Tibial nerve (tissue), 4 donors: Measurements from ENCODE around the gene RALGDS. TPM values are rescaled to one million over a fixed set of nuclear protein-coding genes. Genes with fewer than 3 reads are reported as not detected.

Experiments
- DNase-seq, 2 donors: peaks; one replicate each; pipeline ENCODE4 v3.0.0-alpha.2; 2019; ENCODE audit warnings: low spot score in 2 of 2
- H3K27ac ChIP-seq, 4 donors: fragments of 200-600 bp; sonication (generic) in 3 of 4; one replicate each; pipeline ENCODE4 v1.5.1; 2017 to 2019; ENCODE audit warnings: mild to moderate bottlenecking in 1 of 4
- H3K27me3 ChIP-seq, 2 donors: fragments of 200-600 bp; sonication (generic) in 1 of 2; one replicate each; pipeline versions ENCODE4 v1.5.1 to v1.6.0; 2017 to 2019
- H3K36me3 ChIP-seq, 3 donors: fragments of 200-600 bp; sonication (generic); one replicate each; pipeline ENCODE4 v1.5.1; 2018 to 2019
- H3K4me1 ChIP-seq, 4 donors: fragments of 200-600 bp; sonication (generic) in 3 of 4; one replicate each; pipeline ENCODE4 v1.5.1; 2017 to 2019
- H3K4me3 ChIP-seq, 4 donors: fragments of 200-600 bp; sonication (generic) in 3 of 4; one replicate each; pipeline ENCODE4 v1.5.1; 2017 to 2019; ENCODE audit warnings: mild to moderate bottlenecking in 1 of 4, moderate library complexity in 1 of 4
- H3K9me3 ChIP-seq, 4 donors: fragments of 200-600 bp; sonication (generic) in 3 of 4; one replicate each; pipeline ENCODE4 v1.5.1; 2017 to 2019
- EP300 ChIP-seq, 2 donors: sonication (generic); formaldehyde crosslinking; IDR thresholded peaks; one replicate each; pipeline ENCODE4 v1.6.1; 2017; ENCODE audit warnings: antibody characterized with exemption in 2 of 2, mild to moderate bottlenecking in 1 of 2
- POLR2A ChIP-seq, 2 donors: fragments of 450-650 bp; IDR thresholded peaks; one replicate each; pipeline ENCODE4 v1.6.1; 2017; ENCODE audit warnings: antibody characterized with exemption in 2 of 2, mild to moderate bottlenecking in 2 of 2, moderate library complexity in 2 of 2
- WGBS, 2 donors: methylation state at CpG; one replicate each; pipeline ENCODE4 v1.1.5; 2018; 5-methylcytosine and 5-hydroxymethylcytosine counted together
- total RNA-seq, 4 donors: library from RNA; depleted of rRNA; stranded (reverse); fragments of >200 nt; gene quantifications; one replicate each; pipeline ENCODE4 v1.1.0, GENCODE V29; 2016
- TF ChIP-seq, protein P1 (sequence below), 5 experiments: fragments of 200-600 bp in 3 of 5; fragments of 450-650 bp in 2 of 5; sonication (generic) in 3 of 5; IDR thresholded peaks; one replicate each; pipeline ENCODE4 v1.5.1; 2016 to 2019; ENCODE audit warnings: antibody characterized with exemption in 5 of 5, mild to moderate bottlenecking in 3 of 5, moderate library complexity in 2 of 5

RALGDS gene
- total RNA-seq, 4 donors from 2014 or later, result 34.5 to 60.0 (median 48.7) TPM

DNA sequence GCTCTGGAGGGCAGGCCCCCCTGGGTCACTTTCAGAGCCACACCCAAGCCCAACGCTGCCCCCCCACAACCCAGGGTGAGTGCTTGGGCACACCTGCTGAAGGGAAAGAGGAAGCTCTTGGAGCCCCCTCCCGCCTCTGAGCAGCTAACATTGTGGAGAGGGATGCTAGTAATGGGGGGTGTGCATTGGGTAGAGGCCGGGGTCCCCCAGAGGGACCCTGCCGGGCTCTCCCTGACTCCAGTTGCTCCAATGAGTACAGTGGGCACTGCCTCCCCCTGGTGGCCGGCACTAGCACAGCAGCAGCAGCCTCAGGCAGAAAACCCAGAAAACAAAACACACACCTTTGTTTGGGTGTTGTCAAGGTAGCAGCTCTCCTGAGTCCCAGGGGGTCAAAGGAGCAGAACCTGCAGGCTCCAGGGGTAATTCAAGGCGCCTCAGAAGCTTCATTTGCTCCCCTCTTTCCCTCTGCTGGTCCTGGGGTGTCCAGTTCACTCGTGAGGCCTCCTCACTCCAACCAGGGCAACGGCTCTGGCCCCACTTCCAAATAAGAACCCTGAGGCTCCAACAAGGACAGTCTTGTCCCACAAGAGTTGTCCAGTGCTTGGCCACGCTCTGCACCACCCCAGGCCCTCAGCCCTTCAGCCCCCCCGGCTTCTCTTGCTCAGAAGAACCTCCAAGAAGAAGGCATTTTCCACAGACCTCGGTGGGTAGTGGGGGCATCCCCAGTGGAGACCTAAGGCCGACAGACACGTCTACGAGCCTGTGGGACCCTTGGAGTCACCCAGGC is 26.6 kb upstream of the RALGDS start:
- H3K4me3 ChIP-seq, result peak overlapping the region; percentile 47 to 94 (median 76)
- no peaks in the 10 kb centered on the region for H3K36me3 ChIP-seq
- H3K4me1 ChIP-seq, result peaks cover 0 to 75% (median 34%) of the 10 kb centered on the region in 4 donors
- no peaks in the 10 kb centered on the region for H3K27me3 ChIP-seq
- H3K27ac ChIP-seq, result peak overlapping the region; percentile 79 to 95 (median 90)
- WGBS, 2 donors, result 14 to 25% methylated on average over 11 to 13 of the region's 14 CpGs
- peak; percentile 70 to 91 for DNase-seq
- H3K9me3 ChIP-seq, result no peaks in the 10 kb centered on the region
- TF ChIP-seq, protein P1, sequence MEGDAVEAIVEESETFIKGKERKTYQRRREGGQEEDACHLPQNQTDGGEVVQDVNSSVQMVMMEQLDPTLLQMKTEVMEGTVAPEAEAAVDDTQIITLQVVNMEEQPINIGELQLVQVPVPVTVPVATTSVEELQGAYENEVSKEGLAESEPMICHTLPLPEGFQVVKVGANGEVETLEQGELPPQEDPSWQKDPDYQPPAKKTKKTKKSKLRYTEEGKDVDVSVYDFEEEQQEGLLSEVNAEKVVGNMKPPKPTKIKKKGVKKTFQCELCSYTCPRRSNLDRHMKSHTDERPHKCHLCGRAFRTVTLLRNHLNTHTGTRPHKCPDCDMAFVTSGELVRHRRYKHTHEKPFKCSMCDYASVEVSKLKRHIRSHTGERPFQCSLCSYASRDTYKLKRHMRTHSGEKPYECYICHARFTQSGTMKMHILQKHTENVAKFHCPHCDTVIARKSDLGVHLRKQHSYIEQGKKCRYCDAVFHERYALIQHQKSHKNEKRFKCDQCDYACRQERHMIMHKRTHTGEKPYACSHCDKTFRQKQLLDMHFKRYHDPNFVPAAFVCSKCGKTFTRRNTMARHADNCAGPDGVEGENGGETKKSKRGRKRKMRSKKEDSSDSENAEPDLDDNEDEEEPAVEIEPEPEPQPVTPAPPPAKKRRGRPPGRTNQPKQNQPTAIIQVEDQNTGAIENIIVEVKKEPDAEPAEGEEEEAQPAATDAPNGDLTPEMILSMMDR (IDR thresholded peaks at IDR 0.05), result peak; percentile 97
- no peak for TF ChIP-seq EP300 (IDR thresholded peaks at IDR 0.05)

DNA sequence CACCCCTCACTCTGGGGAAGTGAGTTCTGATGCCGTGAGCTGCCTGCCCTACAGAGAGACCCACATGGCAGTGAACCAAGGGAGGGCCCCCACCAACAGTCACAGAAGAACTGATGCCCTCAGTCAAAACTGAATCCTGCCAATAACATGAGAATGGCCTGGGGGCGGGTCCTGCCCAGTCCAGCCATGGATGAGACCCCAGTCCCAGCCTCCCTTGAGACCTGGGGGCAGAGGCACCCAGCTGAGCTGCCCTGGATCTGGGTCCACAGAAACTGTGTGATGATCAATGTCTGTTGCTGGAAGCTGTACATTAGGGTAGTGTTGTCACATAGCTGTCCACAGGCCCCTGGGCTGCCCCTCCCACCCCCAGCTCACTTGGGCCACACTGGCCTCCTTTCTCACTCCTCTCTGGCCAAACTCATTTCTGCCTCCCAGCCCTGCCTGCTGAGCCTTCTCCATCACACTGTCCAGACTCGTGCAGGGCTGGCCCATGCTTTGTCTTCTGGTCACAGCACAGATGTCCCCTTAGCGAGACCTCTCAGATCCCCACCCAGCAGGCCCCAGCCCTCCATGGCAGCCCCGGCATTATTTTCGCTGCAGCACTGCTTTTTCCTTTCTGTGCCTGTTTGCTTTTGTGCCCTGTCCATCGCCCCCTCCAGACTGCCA is 25.8 kb upstream of the RALGDS start:
- no peak for TF ChIP-seq POLR2A (IDR thresholded peaks at IDR 0.05)
- TF ChIP-seq EP300 (IDR thresholded peaks at IDR 0.05), result no peak
- TF ChIP-seq, protein P1 (IDR thresholded peaks at IDR 0.05), result no peak
- 64 to 65% methylated on average over 7 of the region's 7 CpGs for WGBS, 2 donors
- no peaks in the 10 kb centered on the region for H3K9me3 ChIP-seq
- DNase-seq, result no peak
- H3K27me3 ChIP-seq, result no peaks in the 10 kb centered on the region
- H3K27ac ChIP-seq, result peak overlapping the region; percentile 6 to 95 (median 54)
- H3K36me3 ChIP-seq, result no peaks in the 10 kb centered on the region
- H3K4me3 ChIP-seq, result no peak overlapping the region
- H3K4me1 ChIP-seq, result peaks cover 0 to 74% (median 38%) of the 10 kb centered on the region in 4 donors

DNA sequence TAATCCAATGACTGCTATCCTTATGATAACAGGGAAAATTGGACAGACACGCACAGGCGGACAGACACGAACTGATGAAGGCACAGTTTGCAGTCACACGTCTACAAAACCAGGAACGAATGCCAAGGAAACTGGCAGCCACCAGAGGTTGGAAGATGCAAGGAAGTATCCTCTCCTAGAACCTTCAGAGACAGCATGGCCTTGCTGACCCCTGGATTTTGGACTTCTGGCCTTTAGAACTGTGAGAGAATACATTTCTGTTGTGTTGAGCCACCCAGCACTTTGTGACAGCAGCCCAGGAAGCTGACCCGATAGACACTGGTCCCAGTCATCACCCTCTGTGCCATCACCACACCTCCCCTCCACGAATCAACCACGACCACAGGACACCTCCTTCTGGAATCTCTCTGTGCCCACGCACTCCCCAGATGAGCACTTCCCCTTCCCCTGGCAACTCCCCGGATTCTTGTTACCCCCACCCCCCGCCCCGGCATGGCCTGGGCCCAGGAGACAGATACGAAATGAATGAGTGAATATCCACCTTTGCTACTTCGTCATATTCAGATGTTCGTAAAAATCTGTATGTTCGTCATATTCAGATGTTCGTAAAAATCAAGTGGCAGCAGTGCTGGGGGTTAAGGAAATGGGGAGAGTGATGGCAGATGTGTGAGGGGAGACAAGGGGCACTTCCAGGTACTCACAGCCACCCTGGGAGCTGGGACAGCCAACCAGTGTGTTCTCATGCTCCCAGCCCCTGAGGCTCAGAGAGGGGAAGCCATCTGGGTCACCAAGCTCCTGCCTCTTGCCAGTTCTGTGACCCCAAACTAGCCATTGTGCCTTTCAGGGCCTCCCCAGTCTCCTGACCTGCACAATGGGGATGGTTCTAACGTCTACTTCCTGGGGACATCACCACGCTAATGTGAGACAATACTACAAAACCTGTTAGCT is 24.1 kb upstream of the RALGDS start:
- Histone ChIP-seq H3K27me3 (no peaks in the 10 kb centered on the region), H3K27ac (peak overlapping the region in 3 of 4 donors; percentile 57 to 67 (median 63)), H3K36me3 (no peaks in the 10 kb centered on the region), H3K4me3 (peak overlapping the region in 2 of 4 donors; percentile 30 to 43), H3K9me3 (no peaks in the 10 kb centered on the region), H3K4me1 (peaks cover 0 to 80% (median 48%) of the 10 kb centered on the region in 4 donors)
- 61 to 64% methylated on average over 19 of the region's 19 CpGs for WGBS, 2 donors
- TF ChIP-seq, protein P1 (IDR thresholded peaks at IDR 0.05), result no peak
- TF ChIP-seq POLR2A (IDR thresholded peaks at IDR 0.05) (no peak), EP300 (IDR thresholded peaks at IDR 0.05) (no peak)
- no peak for DNase-seq

DNA sequence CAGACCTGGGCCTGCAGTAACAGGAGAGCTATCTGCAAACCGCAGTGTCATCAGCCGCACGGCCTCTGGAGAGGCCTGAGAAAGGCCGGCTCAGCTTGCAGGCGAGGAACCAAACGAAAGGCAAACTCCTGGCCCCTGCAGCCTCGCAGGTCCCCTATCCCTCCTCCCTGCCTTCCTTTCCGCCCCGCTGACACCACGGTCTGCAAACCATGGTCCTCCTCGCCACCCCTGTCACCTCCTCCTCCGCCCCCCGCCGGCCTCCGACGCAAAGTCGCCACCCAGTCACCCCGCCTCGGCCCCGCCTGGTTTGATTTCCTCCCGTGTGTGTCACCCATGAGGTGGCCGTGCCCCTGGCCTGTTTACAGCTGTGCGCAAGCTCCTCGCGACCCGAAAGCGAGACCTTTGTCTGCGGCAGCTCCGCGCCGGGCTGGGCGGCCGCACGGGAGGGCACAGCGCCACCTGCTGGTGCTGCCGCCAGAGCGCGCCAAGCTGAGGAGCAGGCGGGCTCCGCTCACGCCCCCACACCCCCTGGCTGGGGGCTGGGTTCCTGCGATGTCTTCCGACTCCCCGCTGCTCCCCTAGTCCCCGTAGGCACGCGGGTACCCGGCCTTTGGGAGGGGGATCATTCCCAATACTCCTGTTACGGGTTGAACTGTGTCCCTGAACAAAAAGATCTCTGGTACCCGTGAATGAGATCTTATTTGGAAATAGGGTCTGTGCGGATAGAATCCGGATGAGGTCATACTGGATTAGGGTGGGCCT is 23.3 kb upstream of the RALGDS start:
- Histone ChIP-seq H3K27me3 (no peaks in the 10 kb centered on the region), H3K27ac (peak overlapping the region; percentile 5 to 67 (median 60)), H3K36me3 (no peaks in the 10 kb centered on the region), H3K4me1 (peaks cover 0 to 80% (median 54%) of the 10 kb centered on the region in 4 donors), H3K4me3 (peak overlapping the region; percentile 25 to 43 (median 32)), H3K9me3 (no peaks in the 10 kb centered on the region)
- TF ChIP-seq, protein P1 (IDR thresholded peaks at IDR 0.05), result peak; percentile 97 to 100 (median 99)
- TF ChIP-seq POLR2A (IDR thresholded peaks at IDR 0.05), result no peak
- TF ChIP-seq EP300 (IDR thresholded peaks at IDR 0.05), result peak in 1 of 2 donors; percentile 67
- WGBS, 2 donors, result 2 to 7% methylated on average over 23 to 30 of the region's 52 CpGs
- DNase-seq, result peak in 1 of 2 donors; percentile 58
